Activated T-cell treated with anti-CD3 and anti-CD28 coated beads, Interleukin-2, amount 50 U/mL, for 72 hours (primary cell): ENCODE measurements around the gene CFAP97D1. TPM values are rescaled to one million over a fixed set of nuclear protein-coding genes. Genes with fewer than 3 reads are reported as not detected.
"Not testable (repeated sequence)": the region's sequence is repeated elsewhere in the genome, so short reads cannot be mapped to it uniquely, and the experiment has no call there.

ENCODE experiments used
- ATAC-seq, 2 donors: fragments of 150-1000 bp; cut with Tn5 transposase; replicated peaks in 1 of 2; 2 replicates each; pipeline ENCODE4 v1.10.0; 2021; ENCODE audit warnings: moderate library complexity in 2 of 2, mild to moderate bottlenecking in 1 of 2
- DNase-seq, 2 donors: peaks; one replicate each; pipeline ENCODE4 v3.0.0; 2021 to 2022; ENCODE audit warnings: mixed read lengths in 1 of 2
- H3K27ac Mint-ChIP-seq: one replicate; pipeline ENCODE4 v1.8.0; 2022; ENCODE audit warnings: mild to moderate bottlenecking, moderate library complexity, mixed read lengths
- H3K27me3 Mint-ChIP-seq: one replicate; pipeline ENCODE4 v1.8.0; 2022; ENCODE audit warnings: low read depth, mixed read lengths
- H3K36me3 Mint-ChIP-seq, 2 donors: one replicate each; pipeline ENCODE4 v1.8.0; 2022; ENCODE audit warnings: mixed read lengths in 2 of 2, mild to moderate bottlenecking in 1 of 2; ENCODE audit not compliant: insufficient read depth in 2 of 2
- H3K4me1 Mint-ChIP-seq: one replicate; pipeline ENCODE4 v1.8.0; 2022; ENCODE audit warnings: low read depth, mixed read lengths
- H3K4me3 Mint-ChIP-seq, 2 donors: one replicate each; pipeline ENCODE4 v1.8.0; 2022; ENCODE audit warnings: mild to moderate bottlenecking in 2 of 2, mixed read lengths in 2 of 2, moderate library complexity in 2 of 2
- H3K9me3 Mint-ChIP-seq, 2 donors: one replicate each; pipeline ENCODE4 v1.8.0; 2022; ENCODE audit warnings: mixed read lengths in 2 of 2
- total RNA-seq, 2 donors: library from RNA; stranded (reverse); gene quantifications; one replicate each; pipeline ENCODE4 v1.2.3, GENCODE V29; 2022

CFAP97D1 gene
- total RNA-seq, 2 donors from 2014 or later: not detected

GRCh38 chr17:43790311-43790940 is 10.2 kb downstream of the CFAP97D1 start:
- Mint-ChIP-seq H3K9me3 (no peaks in the 10 kb centered on the region), H3K27me3 (peaks cover 25% of the 10 kb centered on the region), H3K4me3 (no peak overlapping the region), H3K4me1 (no peaks in the 10 kb centered on the region), H3K36me3 (no peaks in the 10 kb centered on the region), H3K27ac (no peak overlapping the region)
- DNase-seq (no peak), ATAC-seq (no peak)

GRCh38 chr17:43791589-43791988 is 11.4 kb downstream of the CFAP97D1 start:
- Mint-ChIP-seq H3K27me3 (peaks cover 35% of the 10 kb centered on the region), H3K9me3 (no peaks in the 10 kb centered on the region), H3K4me1 (no peaks in the 10 kb centered on the region), H3K27ac (no peak overlapping the region), H3K36me3 (no peaks in the 10 kb centered on the region), H3K4me3 (no peak overlapping the region)
- peak; percentile 54 to 69 for ATAC-seq
- no peak for DNase-seq

- not testable (repeated sequence) for H3K9me3 Mint-ChIP-seq, H3K36me3 Mint-ChIP-seq, DNase-seq, ATAC-seq, H3K4me3 Mint-ChIP-seq, H3K27ac Mint-ChIP-seq, H3K4me1 Mint-ChIP-seq
- H3K27me3 Mint-ChIP-seq: peaks cover 45% of the 10 kb centered on the region
Observed at GRCh38 chr17:43792668-43793067, 12.4 kb downstream of the CFAP97D1 start.

- H3K36me3 Mint-ChIP-seq, H3K4me3 Mint-ChIP-seq, H3K4me1 Mint-ChIP-seq, H3K27ac Mint-ChIP-seq, H3K9me3 Mint-ChIP-seq, DNase-seq, ATAC-seq: not testable (repeated sequence)
- H3K27me3 Mint-ChIP-seq: peaks cover 40% of the 10 kb centered on the region
Observed at GRCh38 chr17:43798024-43798423, 17.8 kb downstream of the CFAP97D1 start.

GRCh38 chr17:43799047-43799446 is 18.8 kb downstream of the CFAP97D1 start:
- ATAC-seq (no peak), DNase-seq (no peak)
- H3K4me3 Mint-ChIP-seq: no peak overlapping the region
- no peaks in the 10 kb centered on the region for H3K4me1 Mint-ChIP-seq
- no peaks in the 10 kb centered on the region for H3K9me3 Mint-ChIP-seq
- H3K27me3 Mint-ChIP-seq: peaks cover 48% of the 10 kb centered on the region
- H3K27ac Mint-ChIP-seq: no peak overlapping the region
- no peaks in the 10 kb centered on the region for H3K36me3 Mint-ChIP-seq

GRCh38 chr17:43800736-43801135 is 20.5 kb downstream of the CFAP97D1 start:
- DNase-seq (no peak), ATAC-seq (no peak)
- no peaks in the 10 kb centered on the region for H3K4me1 Mint-ChIP-seq
- H3K27me3 Mint-ChIP-seq: peaks cover 38% of the 10 kb centered on the region
- H3K36me3 Mint-ChIP-seq: no peaks in the 10 kb centered on the region
- H3K9me3 Mint-ChIP-seq: no peaks in the 10 kb centered on the region
- no peak overlapping the region for H3K27ac Mint-ChIP-seq
- no peak overlapping the region for H3K4me3 Mint-ChIP-seq

GRCh38 chr17:43801844-43802243 is 21.6 kb downstream of the CFAP97D1 start:
- Mint-ChIP-seq H3K4me3 (no peak overlapping the region), H3K4me1 (no peaks in the 10 kb centered on the region), H3K27ac (no peak overlapping the region), H3K36me3 (no peaks in the 10 kb centered on the region), H3K27me3 (peaks cover 29% of the 10 kb centered on the region), H3K9me3 (no peaks in the 10 kb centered on the region)
- ATAC-seq (no peak), DNase-seq (no peak)

- Mint-ChIP-seq H3K36me3 (no peaks in the 10 kb centered on the region), H3K27ac (no peak overlapping the region), H3K4me1 (no peaks in the 10 kb centered on the region), H3K27me3 (peaks cover 21% of the 10 kb centered on the region), H3K9me3 (no peaks in the 10 kb centered on the region), H3K4me3 (no peak overlapping the region)
- DNase-seq (no peak), ATAC-seq (no peak)
Observed at GRCh38 chr17:43803758-43804157, 23.5 kb downstream of the CFAP97D1 start.

GRCh38 chr17:43805117-43805516 is 24.9 kb downstream of the CFAP97D1 start:
- ATAC-seq: no peak
- H3K9me3 Mint-ChIP-seq: no peaks in the 10 kb centered on the region
- H3K36me3 Mint-ChIP-seq: no peaks in the 10 kb centered on the region
- H3K27me3 Mint-ChIP-seq: peaks cover 21% of the 10 kb centered on the region
- no peak for DNase-seq
- H3K4me1 Mint-ChIP-seq: no peaks in the 10 kb centered on the region
- no peak overlapping the region for H3K4me3 Mint-ChIP-seq
- no peak overlapping the region for H3K27ac Mint-ChIP-seq

GRCh38 chr17:43808076-43808475 is 27.8 kb downstream of the CFAP97D1 start:
- Mint-ChIP-seq H3K27me3 (peaks cover 8% of the 10 kb centered on the region), H3K27ac (no peak overlapping the region), H3K4me1 (no peaks in the 10 kb centered on the region), H3K4me3 (no peak overlapping the region), H3K36me3 (no peaks in the 10 kb centered on the region), H3K9me3 (no peaks in the 10 kb centered on the region)
- DNase-seq (no peak), ATAC-seq (no peak)

GRCh38 chr17:43809121-43809520 is 28.9 kb downstream of the CFAP97D1 start:
- no peaks in the 10 kb centered on the region for H3K36me3 Mint-ChIP-seq
- ATAC-seq (no peak), DNase-seq (no peak)
- H3K4me1 Mint-ChIP-seq: no peaks in the 10 kb centered on the region
- H3K27ac Mint-ChIP-seq: no peak overlapping the region
- H3K27me3 Mint-ChIP-seq: peaks cover 6% of the 10 kb centered on the region
- H3K4me3 Mint-ChIP-seq: no peak overlapping the region
- H3K9me3 Mint-ChIP-seq: no peaks in the 10 kb centered on the region

- Mint-ChIP-seq H3K27ac (no peak overlapping the region), H3K27me3 (peaks cover 6% of the 10 kb centered on the region), H3K4me1 (no peaks in the 10 kb centered on the region), H3K9me3 (no peaks in the 10 kb centered on the region), H3K4me3 (no peak overlapping the region), H3K36me3 (no peaks in the 10 kb centered on the region)
- no peak for DNase-seq
- no peak for ATAC-seq
Observed at GRCh38 chr17:43810226-43810715, 30.0 kb downstream of the CFAP97D1 start.

GRCh38 chr17:43810823-43811222 is 30.6 kb downstream of the CFAP97D1 start:
- no peaks in the 10 kb centered on the region for H3K9me3 Mint-ChIP-seq
- DNase-seq (no peak), ATAC-seq (no peak)
- no peaks in the 10 kb centered on the region for H3K4me1 Mint-ChIP-seq
- H3K36me3 Mint-ChIP-seq: no peaks in the 10 kb centered on the region
- peaks cover 6% of the 10 kb centered on the region for H3K27me3 Mint-ChIP-seq
- no peak overlapping the region for H3K27ac Mint-ChIP-seq
- no peak overlapping the region for H3K4me3 Mint-ChIP-seq
